ENCODE results near the gene NSD1. TPM values are rescaled to one million over a fixed set of nuclear protein-coding genes. Genes with fewer than 3 reads are reported as not detected.

The NSD1 gene
- total RNA-seq, 2 experiments from 2014 or later, result 87.6 to 93.3 TPM

GRCh38 chr5:177222269-177222668 lies 88.7 kb downstream of the NSD1 start:
- intact Hi-C loops (cut with DNase I, micrococcal nuclease), result loop anchor here in 1 of 2 experiments (5.0 kb wide), 1 partner anchor 110 kb away; no protein-coding TSS in a partner anchor
- peaks cover 55% of the 10 kb centered on the region for H3K36me3 Mint-ChIP-seq (ENCODE audit: low read depth)

GRCh38 chr5:177225798-177226197 lies 92.2 kb downstream of the NSD1 start:
- H3K36me3 ChIP-seq (ENCODE audit: insufficient read depth, low read length), result peaks cover 25% of the 10 kb centered on the region
- CTCF ChIA-PET, result interaction anchor here (1.1 kb wide), 2 partner anchors 39 to 112 kb away, joined by 3 read pairs; no protein-coding TSS in a partner anchor
- intact Hi-C loops (cut with DNase I, micrococcal nuclease), result no loop called here

More at GRCh38 chr5:177222269-177222668, 88.7 kb downstream of the NSD1 start:
- Histone ChIP-seq H3K36me3 (ENCODE audit: insufficient read depth, low read length) (peaks cover 28% of the 10 kb centered on the region), H3K9me3 (ENCODE audit: control insufficient read depth in 1 of 2, insufficient read depth in 1 of 2, low read length in 2 of 2) (no peaks in the 10 kb centered on the region), H3K4me1 (ENCODE audit: insufficient read depth, low read length) (peaks cover 2% of the 10 kb centered on the region), H3K4me3 (ENCODE audit: low read length) (no peak overlapping the region), H3K27me3 (ENCODE audit: control insufficient read depth in 1 of 2, insufficient read depth in 2 of 2, low read length in 2 of 2) (no peaks in the 10 kb centered on the region), H3K27ac (ENCODE audit: low read depth in 1 of 2, low read length in 2 of 2) (no peak overlapping the region)
- Mint-ChIP-seq H3K4me3 (no peak overlapping the region), H3K9me3 (no peaks in the 10 kb centered on the region), H3K27me3 (no peaks in the 10 kb centered on the region), H3K27ac (no peak overlapping the region), H3K4me1 (ENCODE audit: low read depth) (peaks cover 44% of the 10 kb centered on the region)
- no peak for DNase-seq
- no peak for ATAC-seq (ENCODE audit: poor library complexity)
- CTCF ChIA-PET, result no interaction called here
- POLR2A ChIA-PET, result no interaction called here
- TF ChIP-seq CTCF (IDR thresholded peaks at IDR 0.05), result no peak

DNA sequence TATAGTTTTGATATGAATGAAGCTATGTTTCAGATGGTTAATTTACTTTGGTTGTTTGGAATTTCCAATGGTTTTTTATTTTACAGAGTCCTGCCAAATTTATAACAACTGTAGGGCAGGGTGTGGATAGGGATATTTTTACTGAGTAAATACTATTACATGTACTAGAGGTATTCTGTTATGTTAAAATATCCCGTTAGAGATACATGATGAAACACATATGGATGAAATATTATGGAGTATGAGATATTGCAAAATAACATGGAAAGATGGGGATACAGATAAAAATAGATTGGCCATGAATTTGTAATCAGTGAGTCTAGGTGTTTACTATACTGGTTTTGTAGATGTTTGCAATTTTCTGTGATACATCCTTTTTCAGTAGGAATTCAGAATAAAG lies 93.3 kb downstream of the NSD1 start:
- Mint-ChIP-seq H3K27ac (no peak overlapping the region), H3K27me3 (no peaks in the 10 kb centered on the region), H3K9me3 (no peaks in the 10 kb centered on the region), H3K4me3 (no peak overlapping the region), H3K36me3 (ENCODE audit: low read depth) (peaks cover 55% of the 10 kb centered on the region), H3K4me1 (ENCODE audit: low read depth) (peaks cover 51% of the 10 kb centered on the region)
- no peaks in the 10 kb centered on the region for H3K9me3 ChIP-seq (ENCODE audit: control insufficient read depth in 1 of 2, insufficient read depth in 1 of 2, low read length in 2 of 2)
- peaks cover 26% of the 10 kb centered on the region for H3K36me3 ChIP-seq (ENCODE audit: insufficient read depth, low read length)
- POLR2A ChIA-PET, result no interaction called here
- CTCF ChIA-PET, result no interaction called here
- peaks cover 2% of the 10 kb centered on the region for H3K4me1 ChIP-seq (ENCODE audit: insufficient read depth, low read length)
- H3K27me3 ChIP-seq (ENCODE audit: control insufficient read depth in 1 of 2, insufficient read depth in 2 of 2, low read length in 2 of 2), result no peaks in the 10 kb centered on the region
- ATAC-seq (ENCODE audit: poor library complexity) (no peak), DNase-seq (no peak)
- no peak for TF ChIP-seq CTCF (IDR thresholded peaks at IDR 0.05)
- intact Hi-C loops (cut with DNase I, micrococcal nuclease), result no loop called here
- no peak overlapping the region for H3K4me3 ChIP-seq (ENCODE audit: low read length)
- no peak overlapping the region for H3K27ac ChIP-seq (ENCODE audit: low read depth in 1 of 2, low read length in 2 of 2)

More at GRCh38 chr5:177225798-177226197, 92.2 kb downstream of the NSD1 start:
- peaks cover 57% of the 10 kb centered on the region for H3K36me3 Mint-ChIP-seq (ENCODE audit: low read depth)
- no peak for ATAC-seq (ENCODE audit: poor library complexity)
- peaks cover 55% of the 10 kb centered on the region for H3K4me1 Mint-ChIP-seq (ENCODE audit: low read depth)
- DNase-seq, result no peak
- Histone ChIP-seq H3K27me3 (ENCODE audit: control insufficient read depth in 1 of 2, insufficient read depth in 2 of 2, low read length in 2 of 2) (no peaks in the 10 kb centered on the region), H3K9me3 (ENCODE audit: control insufficient read depth in 1 of 2, insufficient read depth in 1 of 2, low read length in 2 of 2) (no peaks in the 10 kb centered on the region), H3K4me3 (ENCODE audit: low read length) (no peak overlapping the region), H3K27ac (ENCODE audit: low read depth in 1 of 2, low read length in 2 of 2) (no peak overlapping the region), H3K4me1 (ENCODE audit: insufficient read depth, low read length) (peaks cover 2% of the 10 kb centered on the region)
- no peaks in the 10 kb centered on the region for H3K27me3 Mint-ChIP-seq
- H3K27ac Mint-ChIP-seq, result no peak overlapping the region
- no peaks in the 10 kb centered on the region for H3K9me3 Mint-ChIP-seq
- no peak for TF ChIP-seq CTCF (IDR thresholded peaks at IDR 0.05)
- no peak overlapping the region for H3K4me3 Mint-ChIP-seq
- POLR2A ChIA-PET, result no interaction called here

All from CD4-positive, alpha-beta T cell (primary cell).